Small intestine (tissue), 7 donors: Measurements from ENCODE around the gene CEP152. TPM values are rescaled to one million over a fixed set of nuclear protein-coding genes. Genes with fewer than 3 reads are reported as not detected.

ENCODE experiments used
- DNase-seq, 2 donors: peaks; one replicate each; pipeline versions ENCODE4 v3.0.0 to v3.0.0-alpha.2; 2013
- FAIRE-seq: peaks from 2 replicates; lab custom pipeline; 2012; peaks lifted over from hg19 to GRCh38; lab: Jason Lieb, UNC
- H3K27ac ChIP-seq, 3 donors: one replicate each; pipeline ENCODE4 v1.5.1; 2013; ENCODE audit warnings: low read length in 2 of 3, mild to moderate bottlenecking in 2 of 3, control low read depth in 1 of 3, inconsistent platforms in 1 of 3, low read depth in 1 of 3, moderate library complexity in 1 of 3
- H3K27me3 ChIP-seq, 3 donors: one replicate each; pipeline ENCODE4 v1.6.1; 2013; ENCODE audit warnings: low read length in 3 of 3, inconsistent platforms in 1 of 3; ENCODE audit not compliant: control insufficient read depth in 3 of 3, insufficient read depth in 3 of 3
- H3K36me3 ChIP-seq, 3 donors: one replicate each; pipeline ENCODE4 v1.6.1; 2013; ENCODE audit warnings: low read length in 3 of 3, inconsistent platforms in 1 of 3, low read depth in 1 of 3, mild to moderate bottlenecking in 1 of 3, moderate library complexity in 1 of 3; ENCODE audit not compliant: control insufficient read depth in 3 of 3, insufficient read depth in 2 of 3
- H3K4me1 ChIP-seq, 3 donors: one replicate each; pipeline ENCODE4 v1.6.1; 2013; ENCODE audit warnings: low read length in 2 of 3, inconsistent platforms in 1 of 3, low read depth in 1 of 3, mild to moderate bottlenecking in 1 of 3, moderate library complexity in 1 of 3; ENCODE audit not compliant: control insufficient read depth in 3 of 3, insufficient read depth in 2 of 3
- H3K4me3 ChIP-seq, 3 donors: one replicate each; pipeline ENCODE4 v1.5.1; 2013; ENCODE audit warnings: low read length in 3 of 3, control low read depth in 1 of 3, inconsistent platforms in 1 of 3, low read depth in 1 of 3, mild to moderate bottlenecking in 1 of 3, moderate library complexity in 1 of 3
- H3K9me3 ChIP-seq, 2 donors: one replicate each; pipeline ENCODE4 v1.6.1; 2013; ENCODE audit warnings: low read depth in 1 of 2, low read length in 1 of 2; ENCODE audit not compliant: control insufficient read depth in 2 of 2, insufficient read depth in 1 of 2
- WGBS, 3 donors: extraction: QIAGEN DNeasy Blood & Tissue Kit; methylation state at CpG; one replicate each; pipeline ENCODE4 v1.1.7; 2013; 5-methylcytosine and 5-hydroxymethylcytosine counted together
- polyA plus RNA-seq, 4 donors: library from polyadenylated mRNA; stranded (reverse) in 3 of 4; unstranded in 1 of 4; fragments of 200-250 nt in 3 of 4; fragments of 120-200 nt in 1 of 4; gene quantifications; one replicate each; pipeline versions ENCODE4 v1.2.1 to v1.2.3, GENCODE V29; 2013
- donor health status: healthy with polysubstance abuse.
- donor health status: control.
- donor health status: control.
- donor health status: Bipolar disorder and iron deficiency.
- donor health status: healthy.

The CEP152 gene
- polyA plus RNA-seq, 4 donors: 1.1 to 5.8 (median 1.6) TPM

GRCh38 chr15:48851956-48852355 is 41.1 kb upstream of the CEP152 start:
- no peaks in the 10 kb centered on the region for H3K27me3 ChIP-seq
- FAIRE-seq: no peak

DNA sequence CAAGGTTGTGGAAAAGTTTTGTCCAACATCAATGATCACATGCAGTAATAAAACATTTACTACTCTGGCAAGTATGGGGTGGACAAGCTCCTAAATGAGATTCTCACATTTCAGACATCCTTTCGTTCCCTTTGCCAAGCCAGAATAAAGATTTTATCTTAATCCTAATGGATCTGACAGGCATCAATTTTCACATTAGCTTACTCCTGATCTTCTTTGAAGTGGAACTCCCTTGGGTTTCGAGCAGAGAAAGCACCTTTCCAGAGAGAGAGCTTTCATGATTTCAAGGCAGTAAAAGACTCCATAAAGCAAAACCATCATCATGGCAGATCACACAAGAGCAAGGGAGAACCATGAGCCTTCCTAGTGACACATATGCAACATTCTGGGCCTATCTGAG is 39.8 kb upstream of the CEP152 start:
- Histone ChIP-seq H3K4me1 (peaks cover 0 to 5% (median 0%) of the 10 kb centered on the region in 3 donors), H3K36me3 (no peaks in the 10 kb centered on the region), H3K4me3 (no peak overlapping the region), H3K9me3 (no peaks in the 10 kb centered on the region), H3K27ac (no peak overlapping the region), H3K27me3 (peaks cover 0 to 2% (median 0%) of the 10 kb centered on the region in 3 donors)
- DNase-seq (no peak), FAIRE-seq (no peak)
- 84 to 91% (median 89%) methylated on average over 2 of the region's 2 CpGs for WGBS, 3 donors

More at GRCh38 chr15:48851956-48852355, 41.1 kb upstream of the CEP152 start:
- no peak overlapping the region for H3K27ac ChIP-seq
- no peaks in the 10 kb centered on the region for H3K9me3 ChIP-seq
- no peaks in the 10 kb centered on the region for H3K36me3 ChIP-seq
- H3K4me3 ChIP-seq: no peak overlapping the region
- peaks cover 0 to 10% (median 0%) of the 10 kb centered on the region in 3 donors for H3K4me1 ChIP-seq
- DNase-seq: no peak

GRCh38 chr15:48845123-48845522 is 34.3 kb upstream of the CEP152 start:
- H3K27ac ChIP-seq: no peak overlapping the region
- DNase-seq (no peak), FAIRE-seq (no peak)
- WGBS, 3 donors: 53 to 70% (median 68%) methylated on average over 1 of the region's 1 CpG
- H3K27me3 ChIP-seq: peaks cover 0 to 2% (median 0%) of the 10 kb centered on the region in 3 donors
- no peaks in the 10 kb centered on the region for H3K9me3 ChIP-seq
- H3K4me3 ChIP-seq: no peak overlapping the region
- no peaks in the 10 kb centered on the region for H3K4me1 ChIP-seq
- no peaks in the 10 kb centered on the region for H3K36me3 ChIP-seq

DNA sequence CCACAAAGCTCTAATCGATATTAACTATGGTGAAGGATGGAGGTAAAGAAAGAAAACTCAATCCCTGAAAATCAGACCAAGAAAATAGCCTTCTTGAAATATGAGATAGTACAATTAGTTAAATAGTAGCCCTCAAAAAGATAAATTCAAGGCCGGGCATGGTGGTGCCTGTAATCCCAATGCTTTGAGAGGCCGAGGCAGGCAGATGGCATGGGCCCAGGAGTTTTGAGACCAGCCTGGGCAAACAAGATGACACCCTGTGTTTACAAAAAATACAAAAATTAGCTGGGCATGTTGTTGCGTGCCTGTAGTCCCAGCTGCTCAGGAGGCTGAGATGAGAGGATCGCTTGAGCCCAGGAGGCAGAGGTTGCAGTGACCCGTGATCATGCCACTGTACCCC is 31.6 kb upstream of the CEP152 start:
- no peak for FAIRE-seq
- H3K27me3 ChIP-seq: peaks cover 0 to 2% (median 0%) of the 10 kb centered on the region in 3 donors
- H3K9me3 ChIP-seq: no peaks in the 10 kb centered on the region
- DNase-seq: no peak
- no peaks in the 10 kb centered on the region for H3K36me3 ChIP-seq
- 77 to 89% (median 88%) methylated on average over 6 of the region's 6 CpGs for WGBS, 3 donors
- H3K27ac ChIP-seq: no peak overlapping the region
- no peak overlapping the region for H3K4me3 ChIP-seq
- H3K4me1 ChIP-seq: no peaks in the 10 kb centered on the region

- Histone ChIP-seq H3K27ac (no peak overlapping the region), H3K4me3 (no peak overlapping the region), H3K4me1 (no peaks in the 10 kb centered on the region), H3K27me3 (no peaks in the 10 kb centered on the region), H3K36me3 (no peaks in the 10 kb centered on the region), H3K9me3 (peaks cover 0 to 7% of the 10 kb centered on the region in 2 donors)
- no peak for DNase-seq
- FAIRE-seq: no peak
- 81 to 89% (median 83%) methylated on average over 5 of the region's 5 CpGs for WGBS, 3 donors
Measured at GRCh38 chr15:48834756-48835155, 23.9 kb upstream of the CEP152 start.

- no peaks in the 10 kb centered on the region for H3K4me1 ChIP-seq
- no peaks in the 10 kb centered on the region for H3K27me3 ChIP-seq
- DNase-seq: no peak
- H3K4me3 ChIP-seq: no peak overlapping the region
- no peaks in the 10 kb centered on the region for H3K36me3 ChIP-seq
- FAIRE-seq: no peak
- no peak overlapping the region for H3K27ac ChIP-seq
- H3K9me3 ChIP-seq: peaks cover 0 to 7% of the 10 kb centered on the region in 2 donors
Measured at GRCh38 chr15:48833526-48834239, 22.8 kb upstream of the CEP152 start.

DNA sequence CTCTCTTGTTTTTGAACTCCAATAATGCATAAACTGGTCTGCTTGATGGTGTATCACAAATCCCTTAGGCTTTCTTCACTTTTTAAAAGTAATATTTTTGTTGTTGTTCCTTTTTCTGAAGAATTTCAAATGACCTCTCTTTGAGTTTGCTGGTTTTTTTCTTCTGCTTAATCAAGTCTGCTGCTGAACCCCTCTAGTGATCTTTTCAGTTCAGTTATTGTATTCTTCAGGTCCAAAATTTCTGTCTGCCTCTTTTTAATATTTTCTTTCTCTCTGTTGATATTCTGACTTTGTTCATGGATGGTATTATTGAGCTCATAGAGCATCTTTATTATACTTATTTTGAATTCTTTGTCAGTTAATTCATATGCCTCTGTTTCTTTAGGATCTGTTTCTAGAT is 21.8 kb upstream of the CEP152 start:
- FAIRE-seq: no peak
- H3K27ac ChIP-seq: no peak overlapping the region
- DNase-seq: no peak
- no peaks in the 10 kb centered on the region for H3K4me1 ChIP-seq
- no peaks in the 10 kb centered on the region for H3K27me3 ChIP-seq
- peaks cover 0 to 7% of the 10 kb centered on the region in 2 donors for H3K9me3 ChIP-seq
- H3K36me3 ChIP-seq: no peaks in the 10 kb centered on the region
- H3K4me3 ChIP-seq: no peak overlapping the region

- DNase-seq (no peak), FAIRE-seq (no peak)
- H3K9me3 ChIP-seq: peaks cover 0 to 7% of the 10 kb centered on the region in 2 donors
- no peak overlapping the region for H3K4me3 ChIP-seq
- no peaks in the 10 kb centered on the region for H3K4me1 ChIP-seq
- no peaks in the 10 kb centered on the region for H3K27me3 ChIP-seq
- no peak overlapping the region for H3K27ac ChIP-seq
- H3K36me3 ChIP-seq: no peaks in the 10 kb centered on the region
Measured at GRCh38 chr15:48828906-48829305, 18.0 kb upstream of the CEP152 start.

- DNase-seq (no peak), FAIRE-seq (no peak)
- H3K27ac ChIP-seq: no peak overlapping the region
- no peaks in the 10 kb centered on the region for H3K4me1 ChIP-seq
- peaks cover 0 to 6% of the 10 kb centered on the region in 2 donors for H3K9me3 ChIP-seq
- no peaks in the 10 kb centered on the region for H3K36me3 ChIP-seq
- no peak overlapping the region for H3K4me3 ChIP-seq
- no peaks in the 10 kb centered on the region for H3K27me3 ChIP-seq
- 71 to 76% (median 73%) methylated on average over 4 of the region's 4 CpGs for WGBS, 3 donors
Measured at GRCh38 chr15:48828471-48828870, 17.6 kb upstream of the CEP152 start.
